Prostate gland (tissue), 2 donors: ENCODE results near the gene CTNND2. TPM values are rescaled to one million over a fixed set of nuclear protein-coding genes. Genes with fewer than 3 reads are reported as not detected.

Experiments
- DNase-seq: peaks from one replicate; pipeline ENCODE4 v3.0.0-alpha.2; 2019; ENCODE audit warnings: low spot score
- H3K27ac ChIP-seq, 2 donors: fragments of 200-600 bp; sonication (generic); 2 replicates each; pipeline ENCODE4 v1.5.1; 2017 to 2019
- H3K27me3 ChIP-seq: fragments of 200-600 bp; sonication (generic); replicated peaks from 2 replicates; pipeline ENCODE4 v1.5.1; 2019; ENCODE audit not compliant: insufficient read depth
- H3K36me3 ChIP-seq, 2 donors: fragments of 200-600 bp; sonication (generic); 1 replicate in 1 of 2; 2 replicates in 1 of 2; pipeline versions ENCODE4 v1.5.1 to v1.8.1; 2017 to 2019
- H3K4me1 ChIP-seq: fragments of 200-600 bp; sonication (generic); replicated peaks from 2 replicates; pipeline ENCODE4 v1.5.1; 2019
- H3K4me3 ChIP-seq, 2 donors: fragments of 200-600 bp; sonication (generic); 2 replicates each; pipeline ENCODE4 v1.5.1; 2017 to 2019
- H3K9me3 ChIP-seq: fragments of 200-600 bp; sonication (generic); 2 replicates; pipeline ENCODE4 v1.5.1; 2017
- POLR2A ChIP-seq: fragments of 450-650 bp; IDR thresholded peaks from one replicate; pipeline ENCODE4 v1.6.1; 2016; ENCODE audit warnings: antibody characterized with exemption, mild to moderate bottlenecking
- POLR2AphosphoS5 ChIP-seq: sonication (generic); formaldehyde crosslinking; IDR thresholded peaks from one replicate; pipeline ENCODE4 v1.6.1; 2017; ENCODE audit warnings: antibody characterized with exemption
- WGBS: methylation state at CpG from one replicate; pipeline ENCODE4 v1.1.5; 2018; 5-methylcytosine and 5-hydroxymethylcytosine counted together
- intact Hi-C: fragments of 100-400 bp; cut with DNase I; formaldehyde crosslinking; loops from one replicate; pipeline ENCODE4 v1.14.2; 2022
- total RNA-seq, 2 donors: library from RNA; depleted of rRNA; stranded (reverse); fragments of >200 nt; gene quantifications; one replicate each; pipeline ENCODE4 v1.1.0, GENCODE V29; 2016
- TF ChIP-seq, protein P1 (sequence below), 4 experiments: fragments of 200-600 bp in 2 of 4; fragments of 450-650 bp in 2 of 4; sonication (generic) in 2 of 4; IDR thresholded peaks; 1 replicate in 3 of 4; 2 replicates in 1 of 4; pipeline ENCODE4 v1.5.1; 2016 to 2019; ENCODE audit warnings: antibody characterized with exemption in 4 of 4, mild to moderate bottlenecking in 2 of 4, moderate library complexity in 2 of 4

CTNND2 gene
- total RNA-seq, 2 donors from 2014 or later, result 5.5 to 11.2 TPM

DNA sequence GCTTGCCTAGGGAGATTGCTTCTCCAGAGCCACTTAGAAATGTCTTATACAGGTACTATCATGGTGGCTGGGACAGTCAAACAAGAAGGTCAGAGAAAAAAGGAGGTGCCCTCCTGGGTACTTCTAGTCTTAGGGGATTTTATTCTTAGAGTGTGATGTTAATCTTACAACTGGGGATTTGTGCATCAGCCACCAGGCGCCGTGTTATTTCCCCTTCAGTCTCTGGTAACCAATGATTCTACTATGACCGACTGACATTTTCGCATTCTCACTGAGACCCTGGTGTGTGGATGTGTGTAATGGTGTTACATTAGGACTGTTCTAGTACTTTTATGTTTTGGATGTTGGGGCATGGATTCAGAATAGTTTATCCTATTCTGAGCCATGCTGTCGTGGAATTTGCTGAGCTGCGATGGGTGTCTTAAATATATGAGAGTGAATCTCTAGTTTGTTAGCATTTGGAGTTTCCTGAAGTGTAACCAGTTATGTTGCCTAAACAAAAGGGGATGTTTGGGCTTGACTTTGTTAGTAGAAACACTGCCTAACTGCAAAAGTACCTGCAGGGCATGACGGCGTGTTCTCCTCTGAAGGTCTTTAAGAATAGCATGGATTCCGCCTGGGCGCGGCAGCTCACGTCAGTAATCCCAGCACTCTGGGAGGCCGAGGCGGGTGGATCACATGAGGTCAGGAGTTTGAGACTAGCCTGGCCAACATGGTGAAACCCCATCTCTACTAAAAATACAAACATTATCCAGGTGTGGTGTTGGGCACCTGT lies 968.0 kb downstream of the CTNND2 start:
- no peaks in the 10 kb centered on the region for H3K9me3 ChIP-seq
- WGBS, result 87% methylated on average over 14 of the region's 14 CpGs
- TF ChIP-seq POLR2AphosphoS5, result no peak
- TF ChIP-seq, protein P1, sequence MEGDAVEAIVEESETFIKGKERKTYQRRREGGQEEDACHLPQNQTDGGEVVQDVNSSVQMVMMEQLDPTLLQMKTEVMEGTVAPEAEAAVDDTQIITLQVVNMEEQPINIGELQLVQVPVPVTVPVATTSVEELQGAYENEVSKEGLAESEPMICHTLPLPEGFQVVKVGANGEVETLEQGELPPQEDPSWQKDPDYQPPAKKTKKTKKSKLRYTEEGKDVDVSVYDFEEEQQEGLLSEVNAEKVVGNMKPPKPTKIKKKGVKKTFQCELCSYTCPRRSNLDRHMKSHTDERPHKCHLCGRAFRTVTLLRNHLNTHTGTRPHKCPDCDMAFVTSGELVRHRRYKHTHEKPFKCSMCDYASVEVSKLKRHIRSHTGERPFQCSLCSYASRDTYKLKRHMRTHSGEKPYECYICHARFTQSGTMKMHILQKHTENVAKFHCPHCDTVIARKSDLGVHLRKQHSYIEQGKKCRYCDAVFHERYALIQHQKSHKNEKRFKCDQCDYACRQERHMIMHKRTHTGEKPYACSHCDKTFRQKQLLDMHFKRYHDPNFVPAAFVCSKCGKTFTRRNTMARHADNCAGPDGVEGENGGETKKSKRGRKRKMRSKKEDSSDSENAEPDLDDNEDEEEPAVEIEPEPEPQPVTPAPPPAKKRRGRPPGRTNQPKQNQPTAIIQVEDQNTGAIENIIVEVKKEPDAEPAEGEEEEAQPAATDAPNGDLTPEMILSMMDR (IDR thresholded peaks at IDR 0.05), result no peak
- TF ChIP-seq POLR2A, result no peak
- DNase-seq, result no peak
- no peaks in the 10 kb centered on the region for H3K4me1 ChIP-seq
- no peaks in the 10 kb centered on the region for H3K27me3 ChIP-seq
- H3K36me3 ChIP-seq, result no peaks in the 10 kb centered on the region
- H3K4me3 ChIP-seq, result no peak overlapping the region
- intact Hi-C loops, result no loop called here
- H3K27ac ChIP-seq, result no peak overlapping the region

- TF ChIP-seq POLR2A, result no peak
- TF ChIP-seq, protein P1 (IDR thresholded peaks at IDR 0.05), result no peak
- no peak for TF ChIP-seq POLR2AphosphoS5
- Histone ChIP-seq H3K9me3 (no peaks in the 10 kb centered on the region), H3K27ac (no peak overlapping the region), H3K27me3 (no peaks in the 10 kb centered on the region), H3K36me3 (no peaks in the 10 kb centered on the region), H3K4me3 (no peak overlapping the region), H3K4me1 (no peaks in the 10 kb centered on the region)
- no peak for DNase-seq
- intact Hi-C loops, result no loop called here
These were observed 968.7 kb downstream of the CTNND2 start for GRCh38 chr5:10935536-10935935.

GRCh38 chr5:10934783-10935355 lies 969.4 kb downstream of the CTNND2 start:
- no peak for DNase-seq
- Histone ChIP-seq H3K4me3 (no peak overlapping the region), H3K36me3 (no peaks in the 10 kb centered on the region), H3K27me3 (no peaks in the 10 kb centered on the region), H3K9me3 (no peaks in the 10 kb centered on the region), H3K4me1 (no peaks in the 10 kb centered on the region), H3K27ac (no peak overlapping the region)
- TF ChIP-seq POLR2AphosphoS5 (no peak), POLR2A (no peak)
- TF ChIP-seq, protein P1 (IDR thresholded peaks at IDR 0.05), result no peak
- WGBS, result 63% methylated on average over 7 of the region's 7 CpGs
- intact Hi-C loops, result no loop called here

GRCh38 chr5:10933121-10933520 lies 971.1 kb downstream of the CTNND2 start:
- H3K27ac ChIP-seq, result no peak overlapping the region
- DNase-seq, result no peak
- WGBS, result 90% methylated on average over 4 of the region's 4 CpGs
- no peaks in the 10 kb centered on the region for H3K27me3 ChIP-seq
- no peak overlapping the region for H3K4me3 ChIP-seq
- H3K4me1 ChIP-seq, result no peaks in the 10 kb centered on the region
- no peak for TF ChIP-seq POLR2AphosphoS5
- TF ChIP-seq POLR2A, result no peak
- no peaks in the 10 kb centered on the region for H3K36me3 ChIP-seq
- no peaks in the 10 kb centered on the region for H3K9me3 ChIP-seq
- intact Hi-C loops, result no loop called here

GRCh38 chr5:10932426-10932825 lies 971.8 kb downstream of the CTNND2 start:
- WGBS, result 40% methylated on average over 1 of the region's 1 CpG

More at GRCh38 chr5:10932426-10932825, 971.8 kb downstream of the CTNND2 start:
- Histone ChIP-seq H3K9me3 (no peaks in the 10 kb centered on the region), H3K4me1 (no peaks in the 10 kb centered on the region), H3K4me3 (no peak overlapping the region), H3K36me3 (no peaks in the 10 kb centered on the region), H3K27ac (no peak overlapping the region), H3K27me3 (no peaks in the 10 kb centered on the region)
- TF ChIP-seq POLR2A (no peak), POLR2AphosphoS5 (no peak)
- TF ChIP-seq, protein P1 (IDR thresholded peaks at IDR 0.05), result no peak
- no peak for DNase-seq
- intact Hi-C loops, result no loop called here
